Stimulated activated naive CD8-positive, alpha-beta T cell treated with anti-CD3 and anti-CD28 coated beads, Interleukin-15, Interleukin-2, amounts not matched to agents 100 ng/mL and 50 ng/mL, for 24 hours (primary cell): ENCODE measurements around the gene DNAAF5.

Source experiments
- H3K27ac Mint-ChIP-seq: one replicate; pipeline ENCODE4 v1.8.0; 2021; ENCODE audit warnings: mild to moderate bottlenecking, mixed read lengths
- H3K27me3 Mint-ChIP-seq: one replicate; pipeline ENCODE4 v1.8.0; 2021; ENCODE audit warnings: mixed read lengths
- H3K36me3 Mint-ChIP-seq: one replicate; pipeline ENCODE4 v1.8.0; 2021; ENCODE audit warnings: low read depth, mixed read lengths
- H3K4me1 Mint-ChIP-seq: one replicate; pipeline ENCODE4 v1.8.0; 2021; ENCODE audit warnings: low read depth, mixed read lengths
- H3K4me3 Mint-ChIP-seq: one replicate; pipeline ENCODE4 v1.8.0; 2021; ENCODE audit warnings: mild to moderate bottlenecking, mixed read lengths
- H3K9me3 Mint-ChIP-seq: one replicate; pipeline ENCODE4 v1.8.0; 2021; ENCODE audit warnings: mixed read lengths

The DNAAF5 gene

DNA sequence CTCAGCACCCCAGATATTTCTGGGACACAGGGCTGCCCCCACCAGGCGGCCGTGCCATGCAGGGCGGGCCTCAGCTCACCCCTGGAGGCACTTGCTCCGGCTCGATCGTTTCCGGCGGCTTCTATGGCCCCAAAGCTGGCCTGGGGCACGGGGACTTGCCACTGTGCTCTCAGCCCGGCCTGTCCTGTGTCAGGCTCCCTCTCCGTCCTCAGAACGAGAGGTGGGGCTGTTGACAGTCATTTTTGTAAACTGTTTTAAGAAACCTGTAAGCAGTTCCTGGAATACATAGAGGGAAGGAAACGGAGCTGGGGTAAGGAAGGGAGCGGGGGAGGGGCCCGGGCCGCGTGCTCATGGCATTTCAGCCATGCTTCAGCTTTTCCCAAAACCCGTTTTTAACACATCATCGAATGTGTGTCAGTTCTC is 31.3 kb downstream of the DNAAF5 start:
- no peak overlapping the region for H3K27ac Mint-ChIP-seq
- no peaks in the 10 kb centered on the region for H3K4me1 Mint-ChIP-seq
- H3K9me3 Mint-ChIP-seq: no peaks in the 10 kb centered on the region
- no peaks in the 10 kb centered on the region for H3K27me3 Mint-ChIP-seq
- peaks cover 66% of the 10 kb centered on the region for H3K36me3 Mint-ChIP-seq
- no peak overlapping the region for H3K4me3 Mint-ChIP-seq

DNA sequence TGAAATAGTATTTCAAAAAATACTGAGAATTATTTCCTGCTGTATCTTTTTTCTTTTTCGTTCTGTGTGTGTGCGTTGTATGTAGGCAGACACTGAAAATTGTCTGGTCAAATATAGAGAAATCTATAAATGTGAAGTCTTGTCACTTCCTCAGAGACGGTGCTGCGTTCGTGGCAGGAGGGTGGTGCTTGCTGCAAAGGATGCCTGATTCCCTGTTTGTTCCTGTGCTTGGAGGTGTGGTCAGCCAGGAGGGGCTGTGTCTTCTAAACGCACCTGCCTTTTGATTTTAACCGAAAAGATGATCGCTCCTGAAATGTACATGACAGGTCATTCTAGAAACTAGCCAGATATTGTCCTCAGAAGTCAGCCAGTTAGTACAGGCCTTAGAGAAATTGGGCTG is 33.1 kb downstream of the DNAAF5 start:
- Mint-ChIP-seq H3K27me3 (no peaks in the 10 kb centered on the region), H3K4me1 (no peaks in the 10 kb centered on the region), H3K36me3 (peaks cover 63% of the 10 kb centered on the region), H3K4me3 (no peak overlapping the region), H3K27ac (no peak overlapping the region), H3K9me3 (no peaks in the 10 kb centered on the region)

DNA sequence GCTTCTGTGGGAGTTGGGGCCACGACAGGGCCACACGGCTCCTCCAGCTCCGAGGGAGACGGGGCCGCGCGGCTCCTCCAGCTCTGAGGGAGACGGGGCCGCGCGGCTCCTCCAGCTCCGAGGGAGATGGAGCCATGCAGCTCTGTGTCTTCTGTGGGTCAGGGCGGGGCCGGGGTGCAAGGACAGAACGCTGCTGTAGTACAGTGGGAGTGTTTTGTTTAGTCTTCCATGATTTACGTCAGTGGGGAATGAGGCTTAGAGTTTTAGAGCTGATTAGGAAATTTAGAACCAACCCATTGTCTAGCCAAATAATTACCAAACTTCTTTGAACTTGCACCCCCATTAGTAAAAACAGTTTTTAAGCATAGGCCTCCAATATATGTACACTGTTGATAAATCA is 33.5 kb downstream of the DNAAF5 start:
- H3K36me3 Mint-ChIP-seq: peaks cover 60% of the 10 kb centered on the region
- H3K9me3 Mint-ChIP-seq: no peaks in the 10 kb centered on the region

DNA sequence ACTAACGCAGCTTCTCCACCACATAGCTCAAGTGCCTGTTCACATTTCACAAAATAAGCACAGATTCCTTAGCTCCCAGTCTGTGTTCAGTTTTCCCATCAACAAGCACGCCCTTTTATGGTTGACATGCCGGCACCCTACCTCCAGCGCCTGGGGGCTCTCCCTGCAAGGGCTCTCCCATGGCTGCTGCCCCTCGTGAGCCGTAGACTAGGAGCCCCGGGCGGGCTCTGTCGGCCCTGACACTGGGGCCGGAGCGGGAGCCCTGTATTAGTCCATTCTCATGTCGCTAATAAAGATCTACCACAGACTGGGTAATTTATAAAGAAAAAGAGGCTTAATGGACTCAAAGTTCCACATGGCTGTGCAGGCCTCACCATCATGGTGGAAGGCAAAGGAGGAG is 34.6 kb downstream of the DNAAF5 start:
- no peaks in the 10 kb centered on the region for H3K4me1 Mint-ChIP-seq
- H3K9me3 Mint-ChIP-seq: no peaks in the 10 kb centered on the region
- H3K27ac Mint-ChIP-seq: no peak overlapping the region
- no peak overlapping the region for H3K4me3 Mint-ChIP-seq
- H3K36me3 Mint-ChIP-seq: peaks cover 58% of the 10 kb centered on the region
- H3K27me3 Mint-ChIP-seq: no peaks in the 10 kb centered on the region

More for the DNA sequence above, 33.5 kb downstream of the DNAAF5 start:
- Mint-ChIP-seq H3K27me3 (no peaks in the 10 kb centered on the region), H3K4me3 (no peak overlapping the region), H3K27ac (no peak overlapping the region), H3K4me1 (no peaks in the 10 kb centered on the region)

DNA sequence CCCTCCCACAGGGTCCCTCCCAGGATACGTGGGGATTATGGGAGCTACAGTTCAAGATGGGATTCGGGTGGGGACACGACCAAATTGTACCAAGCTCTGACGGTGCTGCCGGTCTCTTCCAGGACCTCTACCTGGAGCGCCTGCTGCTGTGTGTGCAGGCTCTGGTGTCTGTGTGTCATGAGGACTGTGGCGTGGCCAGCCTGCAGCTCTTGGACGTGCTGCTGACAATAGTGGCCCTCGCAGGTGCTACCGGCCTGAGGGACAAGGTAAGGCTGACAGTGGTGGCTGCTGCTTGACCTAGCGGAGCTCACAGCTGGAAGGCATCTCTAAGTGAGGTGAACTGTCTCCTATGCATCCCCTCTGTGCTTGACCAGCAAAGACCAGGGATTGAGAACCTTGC is 35.1 kb downstream of the DNAAF5 start:
- no peaks in the 10 kb centered on the region for H3K9me3 Mint-ChIP-seq
- no peak overlapping the region for H3K27ac Mint-ChIP-seq
- H3K4me1 Mint-ChIP-seq: no peaks in the 10 kb centered on the region
- peaks cover 62% of the 10 kb centered on the region for H3K36me3 Mint-ChIP-seq
- no peak overlapping the region for H3K4me3 Mint-ChIP-seq
- H3K27me3 Mint-ChIP-seq: no peaks in the 10 kb centered on the region

DNA sequence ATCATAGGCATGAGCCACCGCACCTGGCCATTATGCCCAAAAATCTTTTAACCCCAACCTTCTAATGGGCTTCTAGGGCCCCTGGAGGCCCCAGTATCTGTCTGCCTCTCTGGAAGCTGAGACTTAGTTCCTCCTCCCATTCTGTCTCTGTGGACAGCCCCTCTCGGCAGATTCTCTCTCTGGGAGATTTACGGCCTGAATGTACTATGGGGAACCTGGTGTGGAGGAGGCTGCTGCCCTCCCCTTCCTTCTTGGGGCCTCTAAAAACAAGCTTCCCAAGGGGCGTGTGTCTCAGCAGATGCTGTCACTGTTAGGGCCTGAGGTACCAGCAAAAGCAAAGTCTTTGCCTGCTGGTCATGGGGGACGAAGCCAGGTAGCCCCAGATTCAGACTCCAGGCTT is 36.4 kb downstream of the DNAAF5 start:
- H3K4me1 Mint-ChIP-seq: no peaks in the 10 kb centered on the region
- H3K36me3 Mint-ChIP-seq: peaks cover 62% of the 10 kb centered on the region
- no peaks in the 10 kb centered on the region for H3K9me3 Mint-ChIP-seq

DNA sequence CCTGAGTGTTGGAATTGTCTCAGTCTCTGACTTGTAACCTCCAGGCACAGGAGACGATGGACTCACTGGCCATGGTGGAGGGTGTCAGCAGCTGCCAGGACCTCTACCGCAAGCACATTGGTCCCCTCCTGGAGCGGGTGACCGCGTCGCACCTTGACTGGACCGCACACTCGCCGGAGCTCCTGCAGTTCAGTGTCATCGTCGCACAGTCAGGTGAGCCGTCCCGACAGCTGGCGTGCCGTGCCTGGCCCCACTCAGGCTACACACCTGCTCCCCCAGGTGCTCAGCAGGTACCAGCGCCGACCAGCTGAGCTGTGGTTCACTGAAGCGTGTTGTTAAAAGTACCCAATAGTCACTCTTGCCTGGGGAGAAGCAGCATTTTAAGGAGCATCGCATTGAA is 37.3 kb downstream of the DNAAF5 start:
- Mint-ChIP-seq H3K4me1 (no peaks in the 10 kb centered on the region), H3K27me3 (no peaks in the 10 kb centered on the region), H3K36me3 (peaks cover 60% of the 10 kb centered on the region), H3K4me3 (no peak overlapping the region), H3K9me3 (no peaks in the 10 kb centered on the region), H3K27ac (no peak overlapping the region)

More for the DNA sequence above, 36.4 kb downstream of the DNAAF5 start:
- Mint-ChIP-seq H3K27me3 (no peaks in the 10 kb centered on the region), H3K4me3 (no peak overlapping the region), H3K27ac (no peak overlapping the region)

DNA sequence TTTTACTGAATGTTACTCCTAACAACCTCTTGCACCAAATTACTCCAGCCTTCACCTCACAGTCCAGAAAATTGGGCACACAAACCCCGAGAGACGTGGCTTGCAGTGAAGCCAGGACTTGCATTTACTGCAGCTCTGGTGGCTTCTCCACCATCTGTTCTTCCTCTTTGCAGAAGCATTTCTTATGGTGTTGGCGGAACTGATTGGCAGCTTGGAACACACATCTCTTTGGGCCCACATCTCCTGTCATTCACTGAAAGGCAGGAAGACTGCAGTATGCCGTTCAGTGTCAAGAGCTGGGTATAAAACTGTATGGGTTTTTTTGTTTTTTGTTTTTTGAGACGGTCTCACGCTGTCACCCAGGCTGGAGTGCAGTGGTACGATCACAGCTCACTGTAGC is 38.9 kb downstream of the DNAAF5 start:
- Mint-ChIP-seq H3K9me3 (no peaks in the 10 kb centered on the region), H3K36me3 (peaks cover 44% of the 10 kb centered on the region), H3K4me1 (no peaks in the 10 kb centered on the region), H3K27ac (no peak overlapping the region), H3K27me3 (no peaks in the 10 kb centered on the region), H3K4me3 (no peak overlapping the region)

DNA sequence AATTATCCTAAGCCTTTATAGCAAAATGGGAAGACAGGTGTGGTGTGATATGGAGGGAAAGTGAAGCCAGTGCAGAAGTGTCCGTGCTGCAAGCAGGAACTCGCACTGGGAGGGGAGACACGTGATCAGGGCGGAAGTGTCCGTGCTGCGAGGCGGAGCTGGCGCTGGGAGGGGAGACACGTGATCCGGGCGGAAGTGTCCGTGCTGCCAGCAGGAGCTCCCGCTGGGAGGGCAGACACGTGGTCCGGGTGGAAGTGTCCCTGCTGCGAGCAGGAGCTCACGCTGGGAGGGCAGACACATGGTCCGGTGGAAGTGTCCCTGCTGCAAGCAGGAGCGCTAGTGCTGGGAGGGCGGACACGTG is 41.1 kb downstream of the DNAAF5 start:
- peaks cover 48% of the 10 kb centered on the region for H3K36me3 Mint-ChIP-seq
- no peaks in the 10 kb centered on the region for H3K9me3 Mint-ChIP-seq
- no peak overlapping the region for H3K27ac Mint-ChIP-seq
- no peak overlapping the region for H3K4me3 Mint-ChIP-seq
- H3K4me1 Mint-ChIP-seq: no peaks in the 10 kb centered on the region
- no peaks in the 10 kb centered on the region for H3K27me3 Mint-ChIP-seq

DNA sequence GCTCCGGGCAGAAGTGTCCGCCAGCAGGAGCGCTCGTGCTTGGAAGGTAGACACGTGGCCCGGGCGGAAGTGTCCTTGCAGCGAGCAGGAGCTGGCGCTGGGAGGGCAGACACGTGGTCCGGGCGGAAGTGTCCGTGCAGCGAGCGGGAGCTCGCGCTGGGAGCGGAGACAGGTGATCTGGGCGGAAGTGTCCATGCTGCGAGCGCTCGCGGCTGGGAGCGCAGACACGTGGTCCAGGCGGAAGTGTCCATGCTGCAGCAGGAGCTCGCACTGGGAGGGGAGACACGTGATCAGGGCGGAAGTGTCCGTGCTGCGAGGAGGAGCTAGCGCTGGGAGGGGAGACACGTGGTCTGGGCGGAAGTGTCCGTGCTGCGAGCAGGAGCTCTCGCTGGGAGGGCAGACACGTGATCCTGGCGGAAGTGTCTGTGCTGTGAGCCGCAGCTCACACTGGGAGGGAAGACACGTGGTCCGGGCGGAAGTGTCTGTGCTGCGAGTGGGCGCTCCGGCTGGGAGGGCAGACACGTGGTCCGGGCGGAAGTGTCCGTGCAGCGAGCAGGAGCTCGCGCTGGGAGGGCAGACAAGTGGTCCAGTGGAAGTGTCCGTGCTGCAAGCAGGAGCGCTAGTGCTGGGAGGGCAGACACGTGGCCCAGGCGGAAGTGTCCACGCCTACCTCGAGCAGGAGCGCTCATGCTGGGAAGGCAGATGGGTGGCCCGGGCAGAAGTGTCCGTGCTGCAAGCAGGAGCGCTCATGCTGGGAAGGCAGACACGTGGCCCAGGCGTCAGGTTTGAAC is 41.6 kb downstream of the DNAAF5 start:
- Mint-ChIP-seq H3K36me3 (peaks cover 48% of the 10 kb centered on the region), H3K9me3 (no peaks in the 10 kb centered on the region), H3K27ac (no peak overlapping the region), H3K4me1 (no peaks in the 10 kb centered on the region), H3K27me3 (no peaks in the 10 kb centered on the region), H3K4me3 (no peak overlapping the region)

DNA sequence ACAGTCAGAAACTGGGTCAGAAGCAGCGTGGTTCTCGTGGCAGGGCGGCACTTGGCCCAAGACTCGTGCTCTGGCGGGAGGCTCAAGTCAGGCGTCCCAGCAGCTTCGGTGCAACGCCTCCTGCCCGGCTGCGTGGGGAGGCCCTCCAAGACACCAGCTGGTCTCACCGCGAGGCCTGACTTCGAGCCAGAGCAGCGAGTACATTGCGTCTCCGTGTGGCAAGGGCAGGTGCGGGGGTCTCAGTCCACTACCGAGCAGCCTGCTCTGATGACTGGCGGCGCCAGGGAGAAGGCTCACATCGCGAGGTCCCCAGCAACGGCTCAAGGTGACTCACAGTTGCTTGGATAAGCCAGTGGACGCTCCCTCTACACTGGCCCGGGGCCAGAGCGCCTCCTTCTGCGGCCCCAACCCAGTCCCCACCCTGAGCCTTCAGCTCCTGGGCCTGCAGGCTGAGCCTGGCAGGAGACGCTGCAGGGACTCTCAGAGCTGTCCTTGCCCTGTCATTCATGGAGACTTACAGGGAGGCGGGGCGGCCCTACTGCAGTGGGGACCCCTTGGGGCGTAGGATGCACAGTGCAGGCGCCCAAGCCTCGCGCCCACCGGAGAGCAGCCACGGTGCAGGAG is 42.5 kb downstream of the DNAAF5 start:
- H3K4me3 Mint-ChIP-seq: no peak overlapping the region
- H3K27ac Mint-ChIP-seq: no peak overlapping the region
- H3K36me3 Mint-ChIP-seq: peaks cover 42% of the 10 kb centered on the region

DNA sequence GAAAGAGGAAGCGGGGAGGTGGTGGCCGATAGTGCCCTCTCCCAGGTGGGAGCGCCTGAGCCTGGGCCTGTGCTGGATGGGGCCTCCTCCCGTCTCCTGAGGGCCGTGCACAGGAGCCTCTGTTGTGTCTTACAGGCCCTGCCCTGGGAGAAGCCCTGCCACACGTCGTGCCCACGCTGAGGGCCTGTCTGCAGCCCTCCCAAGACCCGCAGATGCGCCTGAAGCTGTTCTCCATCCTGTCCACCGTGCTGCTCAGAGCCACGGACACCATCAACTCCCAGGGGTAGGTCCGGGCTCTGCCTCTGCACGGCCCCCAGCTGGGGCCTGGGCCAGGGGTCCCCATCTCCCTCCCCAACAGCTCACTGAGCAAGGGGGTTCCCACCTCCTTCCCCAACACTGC is 43.8 kb downstream of the DNAAF5 start:
- H3K4me3 Mint-ChIP-seq: no peak overlapping the region
- no peaks in the 10 kb centered on the region for H3K9me3 Mint-ChIP-seq
- H3K27ac Mint-ChIP-seq: no peak overlapping the region
- H3K4me1 Mint-ChIP-seq: no peaks in the 10 kb centered on the region
- no peaks in the 10 kb centered on the region for H3K27me3 Mint-ChIP-seq
- H3K36me3 Mint-ChIP-seq: peaks cover 39% of the 10 kb centered on the region

More for the DNA sequence above, 42.5 kb downstream of the DNAAF5 start:
- Mint-ChIP-seq H3K9me3 (no peaks in the 10 kb centered on the region), H3K4me1 (no peaks in the 10 kb centered on the region), H3K27me3 (no peaks in the 10 kb centered on the region)

DNA sequence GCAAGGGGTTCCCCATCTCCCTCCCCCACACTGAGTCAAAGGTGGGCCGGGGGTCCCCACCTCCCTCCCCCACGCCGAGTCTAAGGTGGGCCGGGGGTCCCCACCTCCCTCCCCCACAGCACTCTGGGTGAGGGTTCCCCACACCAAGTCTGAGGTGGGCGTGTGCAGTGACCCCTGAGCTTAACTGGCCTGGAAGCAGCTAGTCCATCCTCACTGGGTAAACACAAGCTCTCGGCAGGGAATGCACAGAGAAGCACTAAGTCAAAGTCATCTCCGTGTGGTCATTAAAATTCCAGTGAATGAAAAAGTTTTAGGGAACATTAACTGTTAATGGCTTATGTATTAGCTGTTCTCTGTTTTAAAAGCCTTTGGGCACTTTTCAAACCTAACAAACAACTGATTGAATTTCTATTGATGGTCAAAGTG is 44.3 kb downstream of the DNAAF5 start:
- H3K36me3 Mint-ChIP-seq: peaks cover 39% of the 10 kb centered on the region
- H3K27ac Mint-ChIP-seq: no peak overlapping the region
- H3K4me3 Mint-ChIP-seq: no peak overlapping the region
- H3K4me1 Mint-ChIP-seq: no peaks in the 10 kb centered on the region
- H3K27me3 Mint-ChIP-seq: no peaks in the 10 kb centered on the region
- H3K9me3 Mint-ChIP-seq: no peaks in the 10 kb centered on the region

DNA sequence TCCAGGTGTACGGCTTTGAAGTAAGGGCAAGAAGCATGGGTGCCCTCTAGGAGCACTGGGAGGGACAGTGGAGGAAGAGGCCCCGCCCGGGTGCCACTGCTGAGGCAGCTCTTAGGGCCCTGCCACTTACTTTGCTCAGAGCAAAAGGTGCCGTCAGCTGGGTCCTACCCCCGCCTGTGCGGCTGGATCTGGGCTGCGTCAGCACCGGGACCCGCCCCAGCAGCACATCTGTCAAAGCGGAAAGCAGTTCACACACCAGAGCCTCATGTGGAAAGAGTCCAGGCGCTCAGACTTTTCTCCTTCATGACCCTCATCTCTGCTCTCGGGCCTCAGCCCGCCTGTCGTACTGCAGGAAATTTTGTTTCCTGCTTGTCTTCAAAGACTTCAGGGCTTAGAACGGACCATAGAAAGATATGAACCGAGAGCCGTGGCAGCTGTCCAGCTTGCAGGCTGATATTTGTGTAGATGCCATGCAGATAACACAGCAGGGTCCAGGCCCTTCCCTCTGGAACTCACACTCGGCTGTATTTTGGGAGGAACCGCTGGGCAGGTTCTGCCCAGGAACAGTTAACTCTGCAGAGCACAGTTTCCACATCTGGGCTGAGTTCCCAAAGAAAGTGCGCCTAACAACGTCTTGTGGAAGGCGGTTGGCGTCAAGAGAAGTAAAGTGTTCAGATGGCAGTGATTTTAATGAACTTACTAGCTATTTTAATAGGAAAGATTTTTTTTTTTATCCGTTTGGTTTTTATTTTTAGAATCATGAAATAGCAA is 44.9 kb downstream of the DNAAF5 start:
- no peaks in the 10 kb centered on the region for H3K27me3 Mint-ChIP-seq
- H3K4me3 Mint-ChIP-seq: no peak overlapping the region
- H3K9me3 Mint-ChIP-seq: no peaks in the 10 kb centered on the region
- H3K36me3 Mint-ChIP-seq: peaks cover 44% of the 10 kb centered on the region
- H3K27ac Mint-ChIP-seq: no peak overlapping the region
- no peaks in the 10 kb centered on the region for H3K4me1 Mint-ChIP-seq

DNA sequence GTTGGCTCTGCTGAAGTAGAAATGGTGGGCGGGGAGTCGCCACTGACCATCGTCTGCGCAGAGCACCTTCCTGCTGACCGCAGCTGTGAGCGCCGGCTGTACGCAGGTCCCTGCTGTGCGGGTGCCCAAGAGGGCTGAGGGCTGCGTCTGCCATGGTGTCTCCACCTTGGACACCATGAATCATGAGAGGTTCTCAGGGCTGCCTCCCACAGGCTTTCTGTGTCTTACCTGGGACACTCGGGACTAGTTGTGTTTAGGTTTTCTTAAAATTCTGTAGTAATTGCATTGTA is 45.5 kb downstream of the DNAAF5 start:
- peaks cover 41% of the 10 kb centered on the region for H3K36me3 Mint-ChIP-seq
- no peaks in the 10 kb centered on the region for H3K27me3 Mint-ChIP-seq
- no peaks in the 10 kb centered on the region for H3K9me3 Mint-ChIP-seq
- H3K4me1 Mint-ChIP-seq: no peaks in the 10 kb centered on the region
- H3K27ac Mint-ChIP-seq: no peak overlapping the region
- no peak overlapping the region for H3K4me3 Mint-ChIP-seq
